H1 (cell line): ENCODE data around the gene EFCAB3. TPM values are rescaled to one million over a fixed set of nuclear protein-coding genes. Genes with fewer than 3 reads are reported as not detected.
A peak's percentile ranks its signal among the peaks of the same experiment; 100 is the strongest.

ENCODE experiments used
- CTCF ChIA-PET: fragments of 300-600 bp; sonication (Branson Sonifier 250); formaldehyde crosslinking; loops from one replicate; lab custom pipeline; 2021; ENCODE audit not compliant: partially characterized antibody; lab: Charles Lee
- POLR2A ChIA-PET: fragments of 300-600 bp; sonication (Branson Sonifier 250); formaldehyde crosslinking; loops from one replicate; lab custom pipeline; 2021; ENCODE audit warnings: inconsistent platforms; ENCODE audit not compliant: partially characterized antibody; lab: Charles Lee
- DNase-seq, 2 experiments: peaks; one replicate each; pipeline versions ENCODE4 v3.0.0 to v3.0.0-alpha.2; 2010 to 2022; ENCODE audit warnings: low spot score in 2 of 2, low read depth in 1 of 2, mixed read lengths in 1 of 2
- FAIRE-seq: peaks from 2 replicates; lab custom pipeline; 2011; peaks lifted over from hg19 to GRCh38; lab: Jason Lieb, UNC
- H2AFZ ChIP-seq: 2 replicates; pipeline ENCODE4 v1.8.1; 2012; ENCODE audit warnings: low read length, inconsistent platforms
- H2AK5ac ChIP-seq: 2 replicates; pipeline ENCODE4 v1.6.1; 2013; ENCODE audit warnings: low read depth, low read length
- H2BK120ac ChIP-seq: replicated peaks from 2 replicates; pipeline ENCODE3; 2013; ENCODE audit warnings: low read depth, low read length, inconsistent platforms
- H2BK12ac ChIP-seq: 2 replicates; pipeline ENCODE4 v1.6.1; 2013; ENCODE audit warnings: low read depth, low read length
- H2BK15ac ChIP-seq: 2 replicates; pipeline ENCODE4 v1.6.1; 2013; ENCODE audit warnings: low read length
- H2BK20ac ChIP-seq: 2 replicates; pipeline ENCODE4 v1.6.1; 2013; ENCODE audit warnings: low read length
- H2BK5ac ChIP-seq: 2 replicates; pipeline ENCODE4 v1.6.1; 2013; ENCODE audit warnings: low read depth, low read length
- H3K14ac ChIP-seq: 2 replicates; pipeline ENCODE4 v1.6.1; 2013; ENCODE audit warnings: inconsistent platforms; ENCODE audit not compliant: insufficient read length
- H3K18ac ChIP-seq: 2 replicates; pipeline ENCODE4 v1.6.1; 2013; ENCODE audit warnings: low read length; ENCODE audit errors: extremely low read depth
- H3K23ac ChIP-seq: 2 replicates; pipeline ENCODE4 v1.6.1; 2013; ENCODE audit warnings: inconsistent platforms; ENCODE audit not compliant: insufficient read length
- H3K23me2 ChIP-seq: 2 replicates; pipeline ENCODE4 v1.6.1; 2013; ENCODE audit warnings: low read depth, low read length
- H3K27ac ChIP-seq: 2 replicates; pipeline ENCODE4 v1.6.1; 2011; ENCODE audit warnings: low read depth, low read length, inconsistent platforms
- H3K27me3 ChIP-seq, 4 experiments: replicated peaks in 1 of 4; 1 replicate in 1 of 4; 2 replicates in 3 of 4; pipeline versions ENCODE4 v1.6.1 to v1.8.1; 2011 to 2013; ENCODE audit warnings: low read length in 3 of 4, mild to moderate bottlenecking in 3 of 4, inconsistent platforms in 2 of 4, mixed read lengths in 2 of 4, moderate library complexity in 1 of 4; ENCODE audit not compliant: control insufficient read depth in 3 of 4, insufficient read depth in 3 of 4; ENCODE audit errors: extremely low read depth in 1 of 4
- H3K36me3 ChIP-seq, 4 experiments: 2 replicates each; pipeline versions ENCODE4 v1.6.1 to v1.8.1; 2011 to 2013; ENCODE audit warnings: mild to moderate bottlenecking in 4 of 4, low read length in 3 of 4, moderate library complexity in 2 of 4, control low read depth in 1 of 4, inconsistent platforms in 1 of 4; ENCODE audit not compliant: insufficient read depth in 4 of 4, control insufficient read depth in 2 of 4
- H3K4ac ChIP-seq: replicated peaks from 2 replicates; pipeline ENCODE3; 2013; ENCODE audit warnings: low read length, low read depth, mixed read lengths, inconsistent platforms; ENCODE audit not compliant: insufficient read length
- H3K4me1 ChIP-seq, 4 experiments: replicated peaks in 1 of 4; 1 replicate in 1 of 4; 2 replicates in 3 of 4; pipeline versions ENCODE4 v1.6.1 to v1.8.1; 2011 to 2013; ENCODE audit warnings: low read length in 3 of 4, inconsistent platforms in 2 of 4, mixed read lengths in 1 of 4; ENCODE audit not compliant: insufficient read depth in 4 of 4, control insufficient read depth in 3 of 4
- H3K4me2 ChIP-seq, 2 experiments: 2 replicates each; pipeline versions ENCODE4 v1.6.1 to v1.8.1; 2011 to 2013; ENCODE audit warnings: low read depth in 2 of 2, low read length in 2 of 2, control low read depth in 1 of 2, inconsistent platforms in 1 of 2, mild to moderate bottlenecking in 1 of 2; ENCODE audit not compliant: insufficient read depth in 1 of 2
- H3K4me3 ChIP-seq, 4 experiments: fragments of 200-600, 300-600 bp in 1 of 4; sonication (generic), shearing (Covaris generic), sonication (Bioruptor Twin) in 1 of 4; 2 replicates each; pipeline versions ENCODE4 v1.5.1 to v1.8.1; 2011 to 2016; ENCODE audit warnings: low read length in 4 of 4, low read depth in 3 of 4, control low read depth in 2 of 4, inconsistent platforms in 2 of 4, mild to moderate bottlenecking in 2 of 4, mixed read lengths in 1 of 4, moderate library complexity in 1 of 4; ENCODE audit not compliant: insufficient read depth in 2 of 4; ENCODE audit errors: extremely low read depth in 1 of 4
- H3K56ac ChIP-seq: replicated peaks from 2 replicates; pipeline ENCODE3; 2013; ENCODE audit warnings: low read depth, mild to moderate bottlenecking, mixed read lengths, low read length, inconsistent platforms; ENCODE audit not compliant: insufficient read length
- H3K79me1 ChIP-seq: 2 replicates; pipeline ENCODE4 v1.6.1; 2013; ENCODE audit warnings: low read depth, low read length, control low read depth
- H3K79me2 ChIP-seq, 2 experiments: 2 replicates each; pipeline versions ENCODE4 v1.6.1 to v1.8.1; 2012 to 2013; ENCODE audit warnings: low read length in 2 of 2, mild to moderate bottlenecking in 2 of 2, inconsistent platforms in 1 of 2; ENCODE audit not compliant: insufficient read depth in 2 of 2, control insufficient read depth in 1 of 2
- H3K9ac ChIP-seq, 4 experiments: replicated peaks in 1 of 4; 1 replicate in 1 of 4; 2 replicates in 3 of 4; pipeline versions ENCODE4 v1.6.1 to v1.8.1; 2011 to 2013; ENCODE audit warnings: low read depth in 3 of 4, low read length in 3 of 4, control low read depth in 2 of 4, mild to moderate bottlenecking in 2 of 4, moderate library complexity in 2 of 4, inconsistent platforms in 1 of 4; ENCODE audit errors: extremely low read depth in 1 of 4
- H3K9me3 ChIP-seq, 2 experiments: 2 replicates each; pipeline versions ENCODE4 v1.6.1 to v1.8.1; 2012 to 2013; ENCODE audit warnings: mild to moderate bottlenecking in 2 of 2, moderate library complexity in 2 of 2, control low read depth in 1 of 2, inconsistent platforms in 1 of 2, low read depth in 1 of 2, low read length in 1 of 2, mixed read lengths in 1 of 2; ENCODE audit not compliant: insufficient read depth in 2 of 2
- H4K20me1 ChIP-seq, 2 experiments: replicated peaks in 1 of 2; 2 replicates each; pipeline versions ENCODE3 to v1.8.1; 2011 to 2013; ENCODE audit warnings: inconsistent platforms in 2 of 2, low read length in 2 of 2, mild to moderate bottlenecking in 1 of 2; ENCODE audit not compliant: insufficient read depth in 2 of 2, control insufficient read depth in 1 of 2
- H4K5ac ChIP-seq: 2 replicates; pipeline ENCODE4 v1.6.1; 2013; ENCODE audit warnings: low read length, low read depth, mixed read lengths, inconsistent platforms; ENCODE audit not compliant: insufficient read length
- H4K8ac ChIP-seq: 2 replicates; pipeline ENCODE4 v1.8.0; 2013; ENCODE audit warnings: mild to moderate bottlenecking, moderate library complexity, low read length, inconsistent platforms; ENCODE audit not compliant: insufficient read depth; ENCODE audit errors: extremely low read depth
- H4K91ac ChIP-seq: replicated peaks from 2 replicates; pipeline ENCODE3; 2013; ENCODE audit warnings: low read length, mixed read lengths, inconsistent platforms; ENCODE audit not compliant: insufficient read length
- CHD1 ChIP-seq: IDR thresholded peaks from 2 replicates; pipeline ENCODE4 v1.6.1; 2012; ENCODE audit warnings: low read depth, low read length, improper control_type of control experiment
- GTF2F1 ChIP-seq: IDR thresholded peaks from 2 replicates; pipeline ENCODE4 v1.6.1; 2012; ENCODE audit warnings: low read depth, low read length, improper control_type of control experiment, borderline replicate concordance
- KDM1A ChIP-seq: fragments of 200-600, 300-600 bp; sonication (generic); IDR thresholded peaks from 2 replicates; pipeline ENCODE4 v1.7.1; 2016; ENCODE audit warnings: mild to moderate bottlenecking, low read length, borderline replicate concordance
- NRF1 ChIP-seq: IDR thresholded peaks from 2 replicates; pipeline ENCODE4 v1.6.1; 2011; ENCODE audit warnings: mild to moderate bottlenecking, low read depth, low read length, improper control_type of control experiment
- RFX5 ChIP-seq: IDR thresholded peaks from 2 replicates; pipeline ENCODE4 v1.6.1; 2011; ENCODE audit warnings: low read depth, low read length, improper control_type of control experiment, borderline replicate concordance
- SUZ12 ChIP-seq: fragments of 200-600 bp; sonication (generic); IDR thresholded peaks from 2 replicates; pipeline ENCODE4 v1.6.1; 2012; ENCODE audit warnings: mild to moderate bottlenecking, inconsistent platforms, low read length, moderate library complexity, mixed read lengths
- WGBS, 2 experiments: shearing (Covaris generic) in 1 of 2; methylation state at CpG; one replicate each; pipeline versions ENCODE4 v1.1.6 to v1.1.7; 2013 to 2015; ENCODE audit warnings: low lambda C conversion rate in 2 of 2, mixed read lengths in 2 of 2, inconsistent platforms in 1 of 2, low coverage in 1 of 2, missing lambda C conversion rate in 1 of 2; ENCODE audit not compliant: insufficient replicate concordance in 2 of 2, insufficient coverage in 1 of 2, insufficient read length in 1 of 2; ENCODE audit errors: extremely low coverage in 1 of 2, missing lambda C conversion rate in 1 of 2; 5-methylcytosine and 5-hydroxymethylcytosine counted together
- polyA plus RNA-seq, 7 experiments: library from polyadenylated mRNA; depleted of rRNA in 3 of 7; stranded (reverse) in 5 of 7; unstranded in 2 of 7; fragments of >200 nt in 5 of 7; fragments of 200-250 nt in 2 of 7; gene quantifications; 1 replicate in 5 of 7; 2 replicates in 1 of 7; 4 replicates in 1 of 7; pipeline versions ENCODE4 v1.2.1 to v1.2.3, GENCODE V29; 2011 to 2013; ENCODE audit warnings: missing spikeins in 2 of 7, mixed read lengths in 2 of 7
- total RNA-seq: library from RNA; stranded (reverse); fragmentation: NEBNext Ultra II Directional; extraction: Animal tissue kit (Norgen Biotek cat#: 25700); gene quantifications from 2 replicates; pipeline ENCODE4 v1.2.1, GENCODE V29; 2021
- TF ChIP-seq, protein P1 (sequence below): IDR thresholded peaks from 2 replicates; pipeline ENCODE4 v1.6.1; 2012; ENCODE audit warnings: low read length, inconsistent platforms

The EFCAB3 gene
- total and polyA plus RNA-seq, 2 of the 8 experiments (the other 6 are each of a cell fraction or from before 2014, with no cell fraction given) = not detected

DNA sequence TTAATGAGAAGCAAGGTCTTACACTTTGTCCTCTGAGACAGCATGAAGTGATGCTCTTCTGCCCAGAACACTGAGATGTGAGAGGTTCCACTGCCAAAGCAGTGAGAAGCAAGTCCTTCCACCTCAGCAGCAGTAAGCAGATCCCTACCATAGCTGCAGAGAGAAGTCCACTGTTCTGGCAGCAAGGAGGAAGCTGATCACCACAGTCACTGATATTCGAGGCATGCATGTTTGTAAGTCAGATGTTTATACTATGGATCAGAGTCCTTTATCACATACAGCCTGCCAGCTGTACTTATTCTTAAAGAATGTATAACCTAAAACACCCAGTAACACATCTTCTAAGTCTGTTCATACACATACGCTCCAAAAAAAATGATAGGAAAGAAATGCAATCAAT lies 25.1 kb downstream of the EFCAB3 start:
- H2BK120ac ChIP-seq = no peak overlapping the region
- H4K5ac ChIP-seq = no peak overlapping the region
- TF ChIP-seq, protein P1, sequence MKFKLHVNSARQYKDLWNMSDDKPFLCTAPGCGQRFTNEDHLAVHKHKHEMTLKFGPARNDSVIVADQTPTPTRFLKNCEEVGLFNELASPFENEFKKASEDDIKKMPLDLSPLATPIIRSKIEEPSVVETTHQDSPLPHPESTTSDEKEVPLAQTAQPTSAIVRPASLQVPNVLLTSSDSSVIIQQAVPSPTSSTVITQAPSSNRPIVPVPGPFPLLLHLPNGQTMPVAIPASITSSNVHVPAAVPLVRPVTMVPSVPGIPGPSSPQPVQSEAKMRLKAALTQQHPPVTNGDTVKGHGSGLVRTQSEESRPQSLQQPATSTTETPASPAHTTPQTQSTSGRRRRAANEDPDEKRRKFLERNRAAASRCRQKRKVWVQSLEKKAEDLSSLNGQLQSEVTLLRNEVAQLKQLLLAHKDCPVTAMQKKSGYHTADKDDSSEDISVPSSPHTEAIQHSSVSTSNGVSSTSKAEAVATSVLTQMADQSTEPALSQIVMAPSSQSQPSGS = no peak
- TF ChIP-seq CHD1 (no peak), RFX5 (no peak), GTF2F1 (no peak), KDM1A (no peak), SUZ12 (no peak), NRF1 (no peak)
- H3K23me2 ChIP-seq = no peaks in the 10 kb centered on the region
- H2BK12ac ChIP-seq = no peak overlapping the region
- ChIA-PET CTCF (interaction anchor here (1.5 kb wide), 1 partner anchor 16 kb away, joined by 3 read pairs; no protein-coding TSS in a partner anchor), POLR2A (no interaction called here)
- no peaks in the 10 kb centered on the region for H4K20me1 ChIP-seq
- no peak for FAIRE-seq
- H3K4me3 ChIP-seq = no peak overlapping the region
- no peaks in the 10 kb centered on the region for H3K79me2 ChIP-seq
- H3K14ac ChIP-seq = no peak overlapping the region
- H3K4ac ChIP-seq = no peak overlapping the region
- no peak overlapping the region for H2AK5ac ChIP-seq
- H2AFZ ChIP-seq = no peak overlapping the region; the same call in 1 of the 2 replicates
- H4K91ac ChIP-seq = no peak overlapping the region
- H3K27me3 ChIP-seq = no peaks in the 10 kb centered on the region
- H3K56ac ChIP-seq = no peak overlapping the region
- DNase-seq = no peak
- no peak overlapping the region for H3K18ac ChIP-seq
- 94% methylated on average over 2 of the region's 2 CpGs; no CpG with 5 or more reads in 1 of the 2 experiments for WGBS, 2 experiments
- no peaks in the 10 kb centered on the region for H3K9me3 ChIP-seq
- no peak overlapping the region for H2BK5ac ChIP-seq
- H3K9ac ChIP-seq = no peak overlapping the region
- no peak overlapping the region for H4K8ac ChIP-seq
- peaks cover 0 to 4% (median 0%) of the 10 kb centered on the region in 4 experiments; a peak in 2 of 7 replicates for H3K4me1 ChIP-seq
- H2BK20ac ChIP-seq = no peak overlapping the region
- no peak overlapping the region for H2BK15ac ChIP-seq
- H3K23ac ChIP-seq = no peak overlapping the region
- H3K79me1 ChIP-seq = no peaks in the 10 kb centered on the region
- H3K36me3 ChIP-seq = no peaks in the 10 kb centered on the region
- H3K4me2 ChIP-seq = no peak overlapping the region
- peak overlapping the region; percentile 26; the same call in 1 of the 2 replicates for H3K27ac ChIP-seq
